A549 treated with AZD9567 at 1 μM for 4 hours (cell line): ENCODE measurements around the gene UBA7. TPM values are rescaled to one million over a fixed set of nuclear protein-coding genes. Genes with fewer than 3 reads are reported as not detected.

Experiments used
- total RNA-seq: library from RNA; stranded (reverse); fragments of 200-300 nt; extraction: Qiagen RNA extraction; gene quantifications from 5 replicates; pipeline ENCODE4 v1.2.3, GENCODE V29; 2022; ENCODE audit not compliant: insufficient read depth

The UBA7 gene, protein sequence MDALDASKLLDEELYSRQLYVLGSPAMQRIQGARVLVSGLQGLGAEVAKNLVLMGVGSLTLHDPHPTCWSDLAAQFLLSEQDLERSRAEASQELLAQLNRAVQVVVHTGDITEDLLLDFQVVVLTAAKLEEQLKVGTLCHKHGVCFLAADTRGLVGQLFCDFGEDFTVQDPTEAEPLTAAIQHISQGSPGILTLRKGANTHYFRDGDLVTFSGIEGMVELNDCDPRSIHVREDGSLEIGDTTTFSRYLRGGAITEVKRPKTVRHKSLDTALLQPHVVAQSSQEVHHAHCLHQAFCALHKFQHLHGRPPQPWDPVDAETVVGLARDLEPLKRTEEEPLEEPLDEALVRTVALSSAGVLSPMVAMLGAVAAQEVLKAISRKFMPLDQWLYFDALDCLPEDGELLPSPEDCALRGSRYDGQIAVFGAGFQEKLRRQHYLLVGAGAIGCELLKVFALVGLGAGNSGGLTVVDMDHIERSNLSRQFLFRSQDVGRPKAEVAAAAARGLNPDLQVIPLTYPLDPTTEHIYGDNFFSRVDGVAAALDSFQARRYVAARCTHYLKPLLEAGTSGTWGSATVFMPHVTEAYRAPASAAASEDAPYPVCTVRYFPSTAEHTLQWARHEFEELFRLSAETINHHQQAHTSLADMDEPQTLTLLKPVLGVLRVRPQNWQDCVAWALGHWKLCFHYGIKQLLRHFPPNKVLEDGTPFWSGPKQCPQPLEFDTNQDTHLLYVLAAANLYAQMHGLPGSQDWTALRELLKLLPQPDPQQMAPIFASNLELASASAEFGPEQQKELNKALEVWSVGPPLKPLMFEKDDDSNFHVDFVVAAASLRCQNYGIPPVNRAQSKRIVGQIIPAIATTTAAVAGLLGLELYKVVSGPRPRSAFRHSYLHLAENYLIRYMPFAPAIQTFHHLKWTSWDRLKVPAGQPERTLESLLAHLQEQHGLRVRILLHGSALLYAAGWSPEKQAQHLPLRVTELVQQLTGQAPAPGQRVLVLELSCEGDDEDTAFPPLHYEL
- total RNA-seq = 0.58 to 0.70 TPM (median 0.64 TPM) in 4 of 5 replicates, not detected in the other

DNA sequence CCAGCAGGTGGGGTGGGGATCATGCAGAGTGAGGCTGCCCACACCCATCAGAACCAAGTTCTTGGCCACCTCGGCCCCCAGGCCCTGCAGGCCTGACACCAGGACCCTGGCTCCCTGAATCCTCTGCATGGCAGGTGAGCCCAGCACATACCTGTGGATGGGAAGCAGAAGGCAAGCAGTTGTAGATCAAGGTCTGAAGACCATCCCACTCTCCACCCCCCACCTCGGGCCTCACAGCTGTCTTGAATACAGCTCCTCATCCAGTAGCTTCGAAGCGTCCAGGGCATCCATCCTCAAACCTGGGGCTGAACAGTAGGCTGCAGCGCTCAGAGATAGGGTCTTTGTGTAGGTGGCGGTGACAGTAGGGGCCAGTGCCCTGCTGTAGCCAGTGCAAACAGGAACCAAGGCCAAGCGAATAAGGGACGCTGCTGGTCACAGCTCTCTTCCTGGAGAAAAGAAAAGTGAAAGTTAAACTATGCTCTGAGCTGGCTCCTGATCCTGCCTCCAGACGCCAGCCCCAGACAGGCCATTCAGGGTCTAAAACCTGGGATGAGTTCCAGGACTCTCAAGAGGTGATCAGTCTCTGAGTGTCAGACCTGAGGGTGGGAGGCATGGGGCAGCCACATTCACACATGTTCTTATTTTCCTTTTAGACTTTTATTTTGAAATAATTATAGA, at the start of gene UBA7:
Gene UBA7 (minus strand): TSS at position 457 of the 678 bp plus-strand sequence. CDS start 166 bp downstream, at position 291.

DNA sequence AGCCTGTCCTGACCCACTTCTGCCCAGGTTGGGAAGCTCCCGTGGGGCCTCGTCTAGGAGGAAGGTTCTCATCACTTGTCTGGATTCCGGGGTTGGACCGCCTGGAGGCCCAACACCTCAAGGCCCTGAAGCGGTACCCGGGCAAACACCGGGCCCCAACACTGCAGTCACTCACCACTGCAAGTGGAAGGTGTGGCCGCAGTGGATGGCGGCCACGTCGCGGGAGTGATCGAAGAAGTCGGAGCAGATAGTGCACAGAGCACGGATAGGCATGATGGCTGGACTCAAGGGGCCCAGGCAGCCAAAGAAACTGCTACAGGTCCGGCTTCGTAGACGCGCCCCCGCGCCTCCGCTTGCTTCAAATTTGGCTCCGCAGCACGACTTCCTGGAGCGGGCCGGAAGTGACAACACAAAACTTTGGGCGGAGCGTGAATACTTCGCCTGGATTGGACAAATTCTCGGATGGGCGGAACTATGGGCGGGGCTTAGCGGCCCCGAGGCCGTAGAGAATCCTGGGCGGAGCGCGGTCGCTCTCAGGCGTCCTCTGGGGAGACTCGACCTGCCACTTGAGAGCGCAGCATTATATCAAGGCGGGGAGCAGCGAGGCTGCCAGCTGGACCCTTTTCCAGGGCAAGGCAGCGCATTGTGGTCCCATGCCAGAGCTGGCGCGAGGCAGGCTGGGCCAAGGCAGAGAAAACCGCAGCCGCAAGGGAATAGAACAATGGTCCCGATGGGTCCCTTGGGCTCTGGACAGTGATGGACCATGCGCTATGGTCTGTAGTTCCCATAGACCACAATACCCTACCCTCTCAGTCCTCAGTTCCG, 42.6 kb upstream of the UBA7 start, which contains the start of gene TRAIP:
Gene TRAIP (minus strand): TSS at position 384 of the 825 bp plus-strand sequence. CDS start 111 bp downstream, at position 273.

DNA sequence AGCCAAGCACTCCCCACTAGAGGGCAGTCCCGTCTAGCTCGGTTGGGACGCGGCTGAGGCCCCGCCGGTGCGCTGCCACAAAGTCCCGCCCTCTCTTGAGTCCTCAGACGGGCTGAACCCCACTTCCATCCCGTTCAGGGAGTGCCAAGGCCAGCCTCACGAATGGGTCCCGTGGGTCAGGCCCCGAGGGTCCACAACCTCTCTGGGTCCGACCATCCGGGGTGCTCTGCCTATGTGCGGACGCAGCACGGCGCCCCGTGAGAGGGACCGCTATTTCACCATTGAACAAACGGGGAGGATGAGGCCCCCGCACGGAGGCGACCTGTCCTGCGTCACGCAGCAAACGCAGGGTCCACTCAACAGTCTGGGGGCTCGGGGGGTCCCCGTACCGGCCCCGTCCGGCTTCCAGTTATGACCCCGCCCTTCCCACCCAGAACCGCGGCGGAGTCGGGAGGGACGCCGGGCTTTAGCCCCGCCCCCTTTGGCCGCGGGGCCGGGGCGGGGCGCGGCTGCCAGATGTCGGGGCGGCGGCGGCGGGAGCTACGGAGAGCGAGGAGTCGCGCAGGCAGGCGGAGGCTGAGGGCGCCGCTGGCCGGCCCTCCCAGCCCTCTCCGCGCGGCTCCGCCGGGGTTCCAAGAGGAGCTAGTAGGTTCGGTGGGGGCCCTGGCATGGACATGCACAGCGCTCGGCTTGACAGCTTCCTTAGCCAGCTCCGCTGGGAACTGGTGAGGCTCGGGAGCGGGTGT, 10.9 kb downstream of the UBA7 start, which contains the start of gene INKA1:
Gene INKA1 (plus strand): TSS at position 543 of the 746 bp plus-strand sequence. CDS start 132 bp downstream, at position 675.

DNA sequence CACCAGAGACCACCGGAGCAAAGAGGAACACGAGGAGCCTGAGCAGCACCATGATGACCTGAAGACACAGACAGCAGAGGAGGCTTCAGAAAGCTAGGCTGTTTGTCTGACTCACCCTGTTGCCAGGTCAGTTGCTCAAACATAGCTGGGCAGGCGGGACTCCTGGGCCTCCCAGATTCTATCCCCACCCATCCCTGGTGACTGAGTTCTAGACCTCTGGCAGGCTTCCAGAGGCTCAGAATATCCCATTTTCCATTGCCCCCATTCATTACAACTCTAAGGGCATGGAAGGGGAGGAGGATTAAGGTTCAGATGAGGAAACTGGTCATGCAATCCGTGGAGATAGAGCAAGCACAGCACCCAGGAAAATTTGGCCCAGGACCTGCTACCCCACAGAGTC, 14.0 kb downstream of the UBA7 start, which contains the start of gene CDHR4:
Gene CDHR4 (minus strand): TSS at position 113 of the 400 bp plus-strand sequence. CDS start 61 bp downstream, at position 52.

DNA sequence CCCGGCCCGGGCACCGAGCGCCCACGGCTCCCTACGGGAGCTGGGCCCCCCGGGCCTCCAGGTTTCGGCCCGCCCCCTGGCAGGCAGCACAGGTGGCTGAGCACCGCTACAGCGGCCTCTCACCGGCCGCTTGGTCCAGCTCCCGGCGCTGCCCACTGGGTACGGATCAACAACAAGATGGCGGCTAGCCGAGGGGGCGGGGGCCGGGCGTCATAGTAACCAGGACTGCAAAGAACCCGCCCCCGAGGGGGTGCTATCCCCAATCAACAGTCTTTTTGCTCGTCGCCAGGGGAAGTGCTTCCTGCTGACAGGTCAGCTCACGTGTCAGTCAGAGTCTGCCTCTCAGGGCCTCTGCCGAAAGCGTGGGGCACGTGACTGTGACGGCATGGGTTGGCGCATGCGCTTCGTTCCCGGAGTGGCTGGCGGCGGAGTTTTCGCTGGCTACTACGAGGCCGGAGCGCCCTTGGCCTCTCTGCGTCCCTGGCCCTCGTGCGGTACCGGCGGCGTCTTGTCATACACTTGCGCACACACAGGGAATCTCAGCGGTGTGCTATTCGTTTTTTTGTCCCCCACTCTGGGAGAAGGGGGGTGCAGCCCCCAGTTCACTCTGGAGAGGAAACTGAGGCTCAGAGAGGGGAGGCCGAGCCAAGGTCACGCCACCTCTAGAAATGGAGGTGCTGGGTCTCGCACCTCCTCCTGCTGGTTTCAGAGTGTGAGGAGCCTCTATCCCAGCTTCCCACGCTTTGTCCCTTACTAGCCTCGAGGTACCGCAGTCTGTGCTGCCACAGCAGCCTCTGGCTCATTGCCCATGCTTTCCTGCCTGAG, 27.2 kb downstream of the UBA7 start, which contains the start of gene IP6K1:
Gene IP6K1 (minus strand): TSS at position 186 of the 825 bp plus-strand sequence. CDS start 38,502 bp downstream, outside the sequence.

Other genes with a start within 250 kb of the UBA7 start
- 49.6 to 75.0 TPM (median 68.9 TPM) in 5 replicates for gene APEH, start 139.6 kb downstream of the UBA7 start, total RNA-seq
- gene MST1, start 124.5 kb downstream of the UBA7 start, total RNA-seq = 1.8 to 3.7 TPM (median 2.2 TPM) in 5 replicates
- 11.2 to 16.2 TPM (median 14.8 TPM) in 5 replicates for gene RNF123, start 124.4 kb downstream of the UBA7 start, total RNA-seq
- gene AMIGO3, start 94.3 kb downstream of the UBA7 start, total RNA-seq = 0.51 to 1.0 TPM (median 0.76 TPM) in 4 of 5 replicates, not detected in the other
- 17.9 to 21.3 TPM (median 20.7 TPM) in 5 replicates for gene GMPPB, start 90.0 kb downstream of the UBA7 start, total RNA-seq
- gene IP6K1, start 27.4 kb downstream of the UBA7 start, total RNA-seq = 20.7 to 24.2 TPM (median 22.1 TPM) in 5 replicates
- 0.29 to 0.34 TPM (median 0.32 TPM) in 4 of 5 replicates, not detected in the other for gene CDHR4, start 14.1 kb downstream of the UBA7 start, total RNA-seq
- 2.2 to 3.2 TPM (median 2.7 TPM) in 5 replicates for gene INKA1, start 10.7 kb downstream of the UBA7 start, total RNA-seq
- gene TRAIP, start 42.6 kb upstream of the UBA7 start, total RNA-seq = 14.3 to 25.2 TPM (median 15.3 TPM) in 5 replicates
- 0.17 to 0.36 TPM (median 0.23 TPM) in 4 of 5 replicates, not detected in the other for gene CAMKV, start 56.0 kb upstream of the UBA7 start, total RNA-seq
- gene MST1R, start 89.9 kb upstream of the UBA7 start, total RNA-seq = 6.6 to 9.5 TPM (median 6.8 TPM) in 5 replicates
- 4.1 to 8.2 TPM (median 7.6 TPM) in 5 replicates for gene MON1A, start 115.9 kb upstream of the UBA7 start, total RNA-seq
- 26.3 to 28.9 TPM (median 28.0 TPM) in 5 replicates for gene RBM6, start 126.2 kb upstream of the UBA7 start, total RNA-seq